Uterus (tissue), 4 donors: ENCODE data around the gene ZYG11A. TPM values are rescaled to one million over a fixed set of nuclear protein-coding genes. Genes with fewer than 3 reads are reported as not detected.
A peak's percentile ranks its signal among the peaks of the same experiment; 100 is the strongest.

Experiments used
- DNase-seq, 2 donors: peaks; one replicate each; pipeline ENCODE4 v3.0.0-alpha.2; 2019 to 2020
- H3K27ac ChIP-seq, 2 donors: fragments of 200-600 bp; sonication (generic); 1 replicate in 1 of 2; 2 replicates in 1 of 2; pipeline ENCODE4 v1.5.1; 2016 to 2018
- H3K27me3 ChIP-seq, 2 donors: fragments of 200-600 bp; sonication (generic); one replicate each; pipeline ENCODE4 v1.5.1; 2018 to 2019; ENCODE audit warnings: control low read depth in 1 of 2
- H3K36me3 ChIP-seq, 2 donors: fragments of 200-600 bp; sonication (generic); one replicate each; pipeline ENCODE4 v1.5.1; 2019; ENCODE audit warnings: control low read depth in 1 of 2
- H3K4me1 ChIP-seq, 2 donors: fragments of 200-600 bp; sonication (generic); one replicate each; pipeline ENCODE4 v1.5.1; 2018 to 2019; ENCODE audit warnings: control low read depth in 1 of 2
- H3K4me3 ChIP-seq, 2 donors: fragments of 200-600 bp; sonication (generic); 1 replicate in 1 of 2; 2 replicates in 1 of 2; pipeline ENCODE4 v1.5.1; 2018 to 2019; ENCODE audit warnings: mild to moderate bottlenecking in 1 of 2
- H3K9me3 ChIP-seq, 2 donors: fragments of 200-600 bp; sonication (generic); one replicate each; pipeline ENCODE4 v1.5.1; 2019; ENCODE audit warnings: control low read depth in 1 of 2
- POLR2A ChIP-seq, 2 donors: fragments of 450-650 bp; IDR thresholded peaks; one replicate each; pipeline ENCODE4 v1.6.1; 2016; ENCODE audit warnings: antibody characterized with exemption in 2 of 2, mild to moderate bottlenecking in 1 of 2, moderate library complexity in 1 of 2
- intact Hi-C: fragments of 100-400 bp; cut with DNase I; formaldehyde crosslinking; loops from one replicate; pipeline ENCODE4 v1.15.1; 2023; ENCODE audit warnings: low total_unique reads
- microRNA counts, 2 donors: library from miRNA; unstranded; fragments of <30 nt; microRNA quantifications; one replicate each; lab custom pipeline; 2016 to 2017
- microRNA-seq: library from miRNA; unstranded; fragments of <30 nt; microRNA quantifications from one replicate; pipeline ENCODE4, GENCODE V29; 2016; ENCODE audit warnings: borderline microRNAs expressed, borderline replicate concordance
- small RNA-seq: library from RNA; depleted of rRNA; stranded (forward); fragments of <200 nt; gene quantifications from one replicate; pipeline ENCODE3, GENCODE V24; 2016
- total RNA-seq, 4 donors: library from RNA; depleted of rRNA in 3 of 4; stranded (reverse); fragments of >200 nt in 3 of 4; gene quantifications; one replicate each; pipeline versions ENCODE4 v1.1.0 to v1.2.4, GENCODE V29; 2014 to 2023
- TF ChIP-seq, protein P1 (sequence below), 4 experiments: fragments of 200-600 bp in 2 of 4; fragments of 450-650 bp in 2 of 4; sonication (generic) in 2 of 4; IDR thresholded peaks; one replicate each; pipeline ENCODE4 v1.5.1; 2016 to 2019; ENCODE audit warnings: antibody characterized with exemption in 4 of 4, mild to moderate bottlenecking in 2 of 4, moderate library complexity in 1 of 4
- donor health status: DM: yes; HTN: yes; CAD: no.

ZYG11A gene
- total RNA-seq, 4 donors from 2014 or later: 0.12 to 0.35 TPM; not detected in 2

DNA sequence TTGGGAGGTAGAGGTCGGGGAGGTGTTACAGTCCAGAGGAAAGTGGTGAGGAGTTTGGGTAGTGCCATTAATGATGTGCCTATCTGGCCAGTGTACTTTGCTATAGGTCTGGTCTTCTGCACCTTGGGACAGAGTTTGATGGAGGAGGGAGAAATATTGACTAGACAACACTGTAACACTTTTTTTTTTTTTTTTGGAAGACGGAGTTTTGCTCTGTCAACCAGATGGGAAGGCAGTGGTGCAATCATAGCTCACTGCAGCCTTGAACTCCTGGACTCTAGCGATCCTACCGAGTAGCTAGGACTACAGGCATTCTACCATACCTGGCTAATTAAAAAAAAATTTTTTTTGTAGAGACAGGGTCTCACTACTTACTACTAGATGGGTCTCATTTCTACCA, 86.5 kb downstream of the ZYG11A start:
- Histone ChIP-seq H3K27ac (no peak overlapping the region), H3K4me1 (peaks cover 3 to 8% of the 10 kb centered on the region in 2 donors), H3K4me3 (no peak overlapping the region), H3K27me3 (no peaks in the 10 kb centered on the region), H3K36me3 (no peaks in the 10 kb centered on the region), H3K9me3 (no peaks in the 10 kb centered on the region)
- no peak for TF ChIP-seq POLR2A (IDR thresholded peaks at IDR 0.05)
- TF ChIP-seq, protein P1, sequence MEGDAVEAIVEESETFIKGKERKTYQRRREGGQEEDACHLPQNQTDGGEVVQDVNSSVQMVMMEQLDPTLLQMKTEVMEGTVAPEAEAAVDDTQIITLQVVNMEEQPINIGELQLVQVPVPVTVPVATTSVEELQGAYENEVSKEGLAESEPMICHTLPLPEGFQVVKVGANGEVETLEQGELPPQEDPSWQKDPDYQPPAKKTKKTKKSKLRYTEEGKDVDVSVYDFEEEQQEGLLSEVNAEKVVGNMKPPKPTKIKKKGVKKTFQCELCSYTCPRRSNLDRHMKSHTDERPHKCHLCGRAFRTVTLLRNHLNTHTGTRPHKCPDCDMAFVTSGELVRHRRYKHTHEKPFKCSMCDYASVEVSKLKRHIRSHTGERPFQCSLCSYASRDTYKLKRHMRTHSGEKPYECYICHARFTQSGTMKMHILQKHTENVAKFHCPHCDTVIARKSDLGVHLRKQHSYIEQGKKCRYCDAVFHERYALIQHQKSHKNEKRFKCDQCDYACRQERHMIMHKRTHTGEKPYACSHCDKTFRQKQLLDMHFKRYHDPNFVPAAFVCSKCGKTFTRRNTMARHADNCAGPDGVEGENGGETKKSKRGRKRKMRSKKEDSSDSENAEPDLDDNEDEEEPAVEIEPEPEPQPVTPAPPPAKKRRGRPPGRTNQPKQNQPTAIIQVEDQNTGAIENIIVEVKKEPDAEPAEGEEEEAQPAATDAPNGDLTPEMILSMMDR (IDR thresholded peaks at IDR 0.05): no peak
- DNase-seq: no peak
- intact Hi-C loops: loop anchor here (10.0 kb wide), 1 partner anchor 266 kb away; the partner anchor contains the start of gene CPT2

DNA sequence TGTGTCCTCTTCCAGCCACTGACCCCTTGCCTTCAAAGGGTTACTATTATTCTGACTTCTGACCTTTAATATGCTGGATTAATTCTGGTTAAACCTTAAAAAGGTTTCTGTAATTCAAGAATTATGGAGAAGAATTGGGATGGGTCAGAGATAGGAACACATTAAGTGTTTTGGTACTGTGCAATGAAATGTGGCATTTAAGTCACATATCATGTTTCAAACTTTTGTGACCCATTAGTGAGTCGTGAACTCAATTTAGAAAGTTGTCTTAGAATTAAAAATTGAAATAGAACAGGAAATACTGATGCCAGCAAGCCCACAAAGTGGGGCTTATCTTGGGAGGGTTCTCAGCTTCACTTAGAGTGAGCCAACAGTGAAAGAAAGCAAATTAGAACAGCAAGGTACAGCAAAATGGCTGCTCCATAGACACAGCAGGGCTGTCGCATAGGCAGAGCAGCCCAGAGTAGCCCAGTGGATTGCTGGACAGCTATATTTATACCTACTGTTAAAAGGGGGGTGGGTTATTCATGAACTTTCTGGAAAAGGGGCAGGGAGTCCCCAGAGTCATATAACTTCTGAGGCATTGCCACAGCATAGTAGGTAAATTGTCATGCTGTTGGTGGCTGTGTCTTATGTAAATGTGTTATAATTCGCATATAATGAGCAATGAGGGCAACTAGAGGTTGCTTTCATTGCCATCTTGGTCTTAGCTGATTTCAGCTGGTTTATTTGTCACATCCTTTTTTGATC, 95.0 kb downstream of the ZYG11A start:
- intact Hi-C loops: no loop called here
- Histone ChIP-seq H3K36me3 (no peaks in the 10 kb centered on the region), H3K9me3 (no peaks in the 10 kb centered on the region), H3K4me1 (no peaks in the 10 kb centered on the region), H3K4me3 (no peak overlapping the region), H3K27me3 (no peaks in the 10 kb centered on the region), H3K27ac (no peak overlapping the region)
- TF ChIP-seq, protein P1 (IDR thresholded peaks at IDR 0.05): no peak
- TF ChIP-seq POLR2A (IDR thresholded peaks at IDR 0.05): no peak
- no peak for DNase-seq

DNA sequence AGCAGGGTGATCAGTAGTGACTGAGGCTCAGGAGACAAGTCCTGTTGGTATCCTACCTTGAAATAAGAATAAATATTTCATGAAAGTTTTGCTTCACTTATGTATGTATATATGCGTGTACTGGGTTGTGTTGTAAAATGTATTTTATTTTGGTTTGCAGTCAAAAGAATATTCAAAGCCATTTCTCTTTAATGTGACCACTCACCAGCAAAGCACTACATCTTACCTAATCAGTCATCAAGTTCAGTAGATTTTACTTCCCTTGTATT, 95.6 kb downstream of the ZYG11A start:
- no peak for DNase-seq
- no peak overlapping the region for H3K4me3 ChIP-seq
- H3K36me3 ChIP-seq: no peaks in the 10 kb centered on the region
- H3K27me3 ChIP-seq: no peaks in the 10 kb centered on the region
- no peak overlapping the region for H3K27ac ChIP-seq
- intact Hi-C loops: no loop called here
- H3K4me1 ChIP-seq: no peaks in the 10 kb centered on the region
- no peak for TF ChIP-seq POLR2A (IDR thresholded peaks at IDR 0.05)
- TF ChIP-seq, protein P1 (IDR thresholded peaks at IDR 0.05): no peak
- no peaks in the 10 kb centered on the region for H3K9me3 ChIP-seq

DNA sequence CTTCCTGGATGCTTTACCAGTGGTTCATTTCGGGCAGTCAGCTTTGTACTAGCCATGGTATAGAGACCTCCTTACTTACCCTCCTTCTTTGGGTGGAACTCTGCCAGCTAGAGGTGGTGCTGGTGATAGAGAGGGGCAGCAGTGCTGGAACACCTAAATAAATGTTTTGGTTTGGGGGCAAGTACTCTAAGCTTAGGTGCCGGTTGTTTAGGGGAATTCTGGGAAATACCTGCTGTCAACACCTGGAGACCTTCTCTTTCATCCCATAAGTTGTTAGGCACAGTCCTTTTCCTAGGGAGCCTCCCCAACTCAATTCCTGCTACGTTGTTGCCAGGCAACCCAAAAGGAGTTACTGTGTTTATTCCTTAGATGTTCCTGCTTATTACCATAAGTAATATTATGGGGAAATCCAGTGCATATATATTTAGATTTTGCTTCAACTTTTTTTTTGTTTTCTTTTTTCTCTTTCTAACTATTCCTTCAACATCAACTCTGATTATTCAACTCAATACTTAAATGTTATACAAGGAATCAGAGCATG, 101.4 kb downstream of the ZYG11A start:
- no peaks in the 10 kb centered on the region for H3K36me3 ChIP-seq
- H3K27ac ChIP-seq: no peak overlapping the region
- no peaks in the 10 kb centered on the region for H3K9me3 ChIP-seq
- no peaks in the 10 kb centered on the region for H3K4me1 ChIP-seq
- no peaks in the 10 kb centered on the region for H3K27me3 ChIP-seq
- intact Hi-C loops: no loop called here
- no peak for DNase-seq
- H3K4me3 ChIP-seq: no peak overlapping the region
- TF ChIP-seq, protein P1 (IDR thresholded peaks at IDR 0.05): no peak
- TF ChIP-seq POLR2A (IDR thresholded peaks at IDR 0.05): no peak

DNA sequence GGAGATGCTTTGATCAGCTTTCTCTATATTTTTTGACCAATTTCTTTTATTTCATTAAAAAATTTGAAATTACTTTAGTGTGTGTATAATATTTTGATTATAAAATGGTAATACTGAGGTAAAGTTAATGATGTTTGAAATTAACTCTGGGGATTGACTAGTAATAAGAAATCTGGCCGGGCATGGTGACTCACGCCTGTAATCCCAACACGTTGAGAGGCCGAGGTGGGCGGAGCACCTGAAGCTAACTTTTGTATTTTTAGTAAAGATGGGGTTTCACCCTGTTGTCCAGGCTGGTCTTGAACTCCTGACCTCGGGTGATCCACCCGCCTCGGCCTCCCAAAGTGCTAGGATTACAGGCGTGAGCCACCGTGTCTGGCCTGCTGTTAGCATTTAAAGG, 102.0 kb downstream of the ZYG11A start:
- intact Hi-C loops: no loop called here
- no peak for DNase-seq
- Histone ChIP-seq H3K36me3 (no peaks in the 10 kb centered on the region), H3K4me3 (no peak overlapping the region), H3K9me3 (no peaks in the 10 kb centered on the region), H3K27me3 (no peaks in the 10 kb centered on the region), H3K27ac (peak overlapping the region in 1 of 2 donors; percentile 37), H3K4me1 (no peaks in the 10 kb centered on the region)
- TF ChIP-seq, protein P1 (IDR thresholded peaks at IDR 0.05): no peak
- no peak for TF ChIP-seq POLR2A (IDR thresholded peaks at IDR 0.05)

MicroRNAs within 50 kb of the gene (microRNA counts, 767-probe panel; counts per million panel counts)
- microRNA hsa-miR-1273f (lab: Ali Mortazavi, UCI): 0 counts per million in 2 donors
- microRNA hsa-miR-1273g-5p (lab: Ali Mortazavi, UCI): 0 counts per million in 2 donors

Small RNAs within 50 kb of the gene (microRNA-seq; reads per million reads assigned to microRNA genes)
- not detected for gene MIR1273F
- gene MIR1273G: not detected
- gene MIR5095: not detected

Small RNAs within 50 kb of the gene (small RNA-seq; reads per million reads assigned to genes)
- not detected for gene AC099677.1
- not detected for gene AC099677.2
- not detected for gene MIR1273F
- gene MIR1273G: not detected
- not detected for gene MIR5095
- gene RNU6-969P: not detected

Other genes starting within 250 kb of the ZYG11A start
- 100 to 1,000 TPM in 1 of 4 donors, 10 to 100 TPM in 1, 1 to 10 TPM in 2; 1.8 to 125 (median 9.6) TPM for gene GPX7, start 240.4 kb upstream of the ZYG11A start, total RNA-seq
- under 1 TPM in 2 of 4 donors, not detected in 2; 0.28 to 0.49 TPM for gene SHISAL2A, start 209.6 kb upstream of the ZYG11A start, total RNA-seq
- gene COA7, start 144.4 kb upstream of the ZYG11A start, total RNA-seq: 10 to 100 TPM in 2 of 4 donors, 1 to 10 TPM in 2; 4.1 to 18.8 (median 11.2) TPM
- gene ZYG11B, start 116.3 kb upstream of the ZYG11A start, total RNA-seq: 100 to 1,000 TPM in 1 of 4 donors, 10 to 100 TPM in 3; 22.5 to 100 (median 45.8) TPM
- gene ECHDC2, start 79.0 kb downstream of the ZYG11A start, total RNA-seq: 100 to 1,000 TPM in 1 of 4 donors, 10 to 100 TPM in 3; 32.0 to 256 (median 90.6) TPM
- 100 to 1,000 TPM in 1 of 4 donors, 10 to 100 TPM in 3; 29.2 to 151 (median 84.6) TPM for gene SCP2, start 84.5 kb downstream of the ZYG11A start, total RNA-seq
- gene PODN, start 219.5 kb downstream of the ZYG11A start, total RNA-seq: 100 to 1,000 TPM in 1 of 4 donors, 10 to 100 TPM in 3; 20.9 to 100 (median 71.8) TPM